Caco-2 (cell line): ENCODE measurements around the gene UNK. TPM values are rescaled to one million over a fixed set of nuclear protein-coding genes. Genes with fewer than 3 reads are reported as not detected.

Experiments used
- BruUV-seq: library from RNA; stranded (reverse); fragments of 400-500 nt; replicated peaks from 2 replicates; lab custom pipeline; 2021; lab: Mats Ljungman, UMichigan
- CTCF ChIA-PET: fragments of 300-600 bp; sonication (Branson Sonifier 250); formaldehyde crosslinking; loops from one replicate; lab custom pipeline; 2022; ENCODE audit warnings: antibody characterized with exemption; lab: Charles Lee
- POLR2A ChIA-PET: fragments of 300-600 bp; sonication (Branson Sonifier 250); formaldehyde crosslinking; loops from one replicate; lab custom pipeline; 2022; ENCODE audit warnings: antibody characterized with exemption; lab: Charles Lee
- DNase-seq, 2 experiments: peaks; one replicate each; pipeline versions ENCODE4 v3.0.0 to v3.0.0-alpha.2; 2020 to 2022
- H3K27me3 ChIP-seq: replicated peaks from 2 replicates; pipeline ENCODE4 v1.6.0; 2011; ENCODE audit warnings: low read length; ENCODE audit not compliant: control insufficient read depth, insufficient read depth
- H3K36me3 ChIP-seq: 2 replicates; pipeline ENCODE4 v1.5.1; 2011; ENCODE audit warnings: low read length; ENCODE audit not compliant: control insufficient read depth, insufficient read depth
- H3K4me1 ChIP-seq: fragments of 250-450 bp; sonication (Bioruptor Pico); 2 replicates; pipeline ENCODE4 v1.5.1; 2020; ENCODE audit warnings: mild to moderate bottlenecking
- H3K4me3 ChIP-seq: 2 replicates; pipeline ENCODE4 v1.5.1; 2011; ENCODE audit warnings: low read depth, mild to moderate bottlenecking, control low read depth, low read length
- H3K9me3 ChIP-seq: fragments of 250-450 bp; sonication (Bioruptor Pico); 2 replicates; pipeline ENCODE4 v1.5.1; 2020; ENCODE audit warnings: mild to moderate bottlenecking, moderate library complexity
- H3K27ac Mint-ChIP-seq: one replicate; pipeline ENCODE4 v1.8.0; 2022; ENCODE audit warnings: mixed read lengths; ENCODE audit not compliant: unreplicated experiment
- H3K27me3 Mint-ChIP-seq: one replicate; pipeline ENCODE4 v1.8.0; 2022; ENCODE audit warnings: mixed read lengths; ENCODE audit not compliant: insufficient read depth, unreplicated experiment
- H3K36me3 Mint-ChIP-seq: one replicate; pipeline ENCODE4 v1.8.0; 2022; ENCODE audit warnings: mild to moderate bottlenecking, mixed read lengths; ENCODE audit not compliant: insufficient read depth, unreplicated experiment
- H3K4me1 Mint-ChIP-seq: one replicate; pipeline ENCODE4 v1.8.0; 2022; ENCODE audit warnings: low read depth, mixed read lengths; ENCODE audit not compliant: unreplicated experiment
- H3K4me3 Mint-ChIP-seq: one replicate; pipeline ENCODE4 v1.8.0; 2022; ENCODE audit warnings: mild to moderate bottlenecking, moderate library complexity, mixed read lengths; ENCODE audit not compliant: unreplicated experiment
- H3K9me3 Mint-ChIP-seq: one replicate; pipeline ENCODE4 v1.8.0; 2022; ENCODE audit warnings: mixed read lengths; ENCODE audit not compliant: unreplicated experiment
- intact Hi-C: fragments of 100-400 bp; cut with micrococcal nuclease; formaldehyde crosslinking; loops from one replicate; pipeline ENCODE4 v1.10.0; 2022; ENCODE audit not compliant: unreplicated experiment
- total RNA-seq: library from RNA; stranded (reverse); gene quantifications from 2 replicates; pipeline ENCODE4 v1.2.3, GENCODE V29; 2022
- TF ChIP-seq, protein P1 (sequence below), 2 experiments: fragments of 200-600 bp in 1 of 2; IDR thresholded peaks; 1 replicate in 1 of 2; 2 replicates in 1 of 2; pipeline versions ENCODE4 v1.5.1 to v1.8.0; 2011 to 2022; ENCODE audit warnings: antibody characterized with exemption in 1 of 2, control low read depth in 1 of 2, inconsistent platforms in 1 of 2, low read depth in 1 of 2, low read length in 1 of 2, mild to moderate bottlenecking in 1 of 2, moderate library complexity in 1 of 2; ENCODE audit not compliant: insufficient read depth in 1 of 2, severe bottlenecking in 1 of 2, unreplicated experiment in 1 of 2

UNK gene
- total RNA-seq, 1 experiment from 2014 or later = 33.3 TPM

GRCh38 chr17:75854101-75854748 is 69.6 kb downstream of the UNK start:
- no peaks in the 10 kb centered on the region for H3K9me3 ChIP-seq
- Mint-ChIP-seq H3K27me3 (no peaks in the 10 kb centered on the region), H3K36me3 (peaks cover 18% of the 10 kb centered on the region), H3K4me1 (peaks cover 12% of the 10 kb centered on the region), H3K4me3 (no peak overlapping the region), H3K9me3 (no peaks in the 10 kb centered on the region), H3K27ac (no peak overlapping the region)
- intact Hi-C loops = loop anchor here (2.0 kb wide), 1 partner anchor 51 kb away; the partner anchor contains the start of gene MRPL38
- ChIA-PET POLR2A (interaction anchor here (0.7 to 3.2 kb wide), 3 partner anchors 13 to 74 kb away, joined by 7 to 37 read pairs (median 9); partner anchors contain the start of gene TRIM65), CTCF (interaction anchor here (0.6 to 3.0 kb wide), 7 partner anchors 8 to 221 kb away, joined by 8 to 34 read pairs (median 16); partner anchors contain the start of genes SMIM5, TRIM47 and TRIM65)
- H3K4me3 ChIP-seq = peak overlapping the region; percentile 84
- no peak for DNase-seq
- TF ChIP-seq, protein P1, sequence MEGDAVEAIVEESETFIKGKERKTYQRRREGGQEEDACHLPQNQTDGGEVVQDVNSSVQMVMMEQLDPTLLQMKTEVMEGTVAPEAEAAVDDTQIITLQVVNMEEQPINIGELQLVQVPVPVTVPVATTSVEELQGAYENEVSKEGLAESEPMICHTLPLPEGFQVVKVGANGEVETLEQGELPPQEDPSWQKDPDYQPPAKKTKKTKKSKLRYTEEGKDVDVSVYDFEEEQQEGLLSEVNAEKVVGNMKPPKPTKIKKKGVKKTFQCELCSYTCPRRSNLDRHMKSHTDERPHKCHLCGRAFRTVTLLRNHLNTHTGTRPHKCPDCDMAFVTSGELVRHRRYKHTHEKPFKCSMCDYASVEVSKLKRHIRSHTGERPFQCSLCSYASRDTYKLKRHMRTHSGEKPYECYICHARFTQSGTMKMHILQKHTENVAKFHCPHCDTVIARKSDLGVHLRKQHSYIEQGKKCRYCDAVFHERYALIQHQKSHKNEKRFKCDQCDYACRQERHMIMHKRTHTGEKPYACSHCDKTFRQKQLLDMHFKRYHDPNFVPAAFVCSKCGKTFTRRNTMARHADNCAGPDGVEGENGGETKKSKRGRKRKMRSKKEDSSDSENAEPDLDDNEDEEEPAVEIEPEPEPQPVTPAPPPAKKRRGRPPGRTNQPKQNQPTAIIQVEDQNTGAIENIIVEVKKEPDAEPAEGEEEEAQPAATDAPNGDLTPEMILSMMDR (IDR thresholded peaks at IDR 0.05; ENCODE audit: insufficient read depth in 1 of 2, low read depth in 1 of 2, low read length in 1 of 2, severe bottlenecking in 1 of 2, unreplicated experiment in 1 of 2) = no peak
- H3K27me3 ChIP-seq = no peaks in the 10 kb centered on the region
- H3K36me3 ChIP-seq = peaks cover 1% of the 10 kb centered on the region; the same call in 1 of the 2 replicates
- BruUV-seq = TSS peak; percentile 82
- peaks cover 6% of the 10 kb centered on the region for H3K4me1 ChIP-seq

- Mint-ChIP-seq H3K4me1 (peaks cover 12% of the 10 kb centered on the region), H3K36me3 (peaks cover 11% of the 10 kb centered on the region), H3K9me3 (no peaks in the 10 kb centered on the region), H3K4me3 (no peak overlapping the region), H3K27ac (no peak overlapping the region), H3K27me3 (no peaks in the 10 kb centered on the region)
- Histone ChIP-seq H3K36me3 (no peaks in the 10 kb centered on the region), H3K4me1 (peaks cover 6% of the 10 kb centered on the region), H3K9me3 (no peaks in the 10 kb centered on the region), H3K27me3 (no peaks in the 10 kb centered on the region), H3K4me3 (peak overlapping the region; percentile 84)
- no TSS peak for BruUV-seq
- TF ChIP-seq, protein P1 (IDR thresholded peaks at IDR 0.05; ENCODE audit: insufficient read depth in 1 of 2, low read depth in 1 of 2, low read length in 1 of 2, severe bottlenecking in 1 of 2, unreplicated experiment in 1 of 2) = peak in 1 of 2 experiments; percentile 19
- POLR2A ChIA-PET = interaction anchor here (0.5 to 3.2 kb wide), 21 partner anchors 9 to 386 kb away, joined by 3 to 37 read pairs (median 5); partner anchors contain the start of genes FBF1, GALK1, MRPL38 and TRIM65
- CTCF ChIA-PET = interaction anchor here (0.6 to 3.0 kb wide), 24 partner anchors 9 to 794 kb away, joined by 3 to 34 read pairs (median 6); partner anchors contain the start of genes CDK3, SMIM5, TRIM47 and TRIM65
- no peak for DNase-seq
- intact Hi-C loops = loop anchor here (1.0 to 2.0 kb wide), 4 partner anchors 9 to 75 kb away; partner anchors contain the start of genes MRPL38 and UNK
Observed at GRCh38 chr17:75854881-75855309, 70.3 kb downstream of the UNK start.
